Measurements from ENCODE around the gene OR9G1.
"Not testable (repeated sequence)": the region's sequence is repeated elsewhere in the genome, so short reads cannot be mapped to it uniquely, and the experiment has no call there.

Gene OR9G1

GRCh38 chr11:56698795-56699194 lies at the start of gene OR9G1:
OR9G1 (plus strand) TSS chr11:56699095; CDS start chr11:56700388, 1,293 bp downstream.
- no peak for DNase-seq (ENCODE audit: low spot score)

GRCh38 chr11:56659755-56660154 lies 39.1 kb upstream of the OR9G1 start:
- DNase-seq (ENCODE audit: low spot score), result no peak

GRCh38 chr11:56663386-56663785 lies 35.5 kb upstream of the OR9G1 start, which contains the start of gene OR5AR1:
OR5AR1 (plus strand) TSS chr11:56663686; CDS start chr11:56663686, 0 bp downstream.
- no peak for DNase-seq (ENCODE audit: low spot score)

GRCh38 chr11:56670984-56671383 lies 27.9 kb upstream of the OR9G1 start:
- DNase-seq (ENCODE audit: low spot score), result no peak

GRCh38 chr11:56688554-56689100 lies 10.3 kb upstream of the OR9G1 start:
- DNase-seq (ENCODE audit: low spot score), result no peak

- not testable (repeated sequence) for DNase-seq (ENCODE audit: low spot score)
Measured at GRCh38 chr11:56691179-56691578, 7.7 kb upstream of the OR9G1 start.

GRCh38 chr11:56693428-56693827 lies 5.5 kb upstream of the OR9G1 start:
- DNase-seq (ENCODE audit: low spot score), result no peak

- DNase-seq (ENCODE audit: low spot score), result peak; percentile 84
Measured at GRCh38 chr11:56700242-56700913, 1.5 kb downstream of the OR9G1 start.

- no peak for DNase-seq (ENCODE audit: low spot score)
Measured at GRCh38 chr11:56700914-56701485, 2.1 kb downstream of the OR9G1 start.

GRCh38 chr11:56705784-56706396 lies 7.0 kb downstream of the OR9G1 start:
- DNase-seq (ENCODE audit: low spot score), result no peak

- DNase-seq (ENCODE audit: low spot score), result peak; percentile 15
Measured at GRCh38 chr11:56706486-56706885, 7.6 kb downstream of the OR9G1 start.

- no peak for DNase-seq (ENCODE audit: low spot score)
Measured at GRCh38 chr11:56714206-56714605, 15.3 kb downstream of the OR9G1 start.

- DNase-seq (ENCODE audit: low spot score), result peak; percentile 25
Measured at GRCh38 chr11:56716379-56716854, 17.5 kb downstream of the OR9G1 start.

GRCh38 chr11:56720513-56720912 lies 21.6 kb downstream of the OR9G1 start:
- no peak for DNase-seq (ENCODE audit: low spot score)

GRCh38 chr11:56740107-56740506 lies 41.2 kb downstream of the OR9G1 start:
- DNase-seq (ENCODE audit: low spot score), result peak; percentile 68

- no peak for DNase-seq (ENCODE audit: low spot score)
Measured at GRCh38 chr11:56740886-56741285, 42.0 kb downstream of the OR9G1 start.

- no peak for DNase-seq (ENCODE audit: low spot score)
Measured at GRCh38 chr11:56748597-56748996, 49.7 kb downstream of the OR9G1 start, which contains the start of gene OR9G4. OR9G4 (minus strand) TSS chr11:56748697; CDS start chr11:56743766, 4,931 bp downstream.

GRCh38 chr11:56750190-56750589 lies 51.3 kb downstream of the OR9G1 start:
- DNase-seq (ENCODE audit: low spot score), result no peak

- no peak for DNase-seq (ENCODE audit: low spot score)
Measured at GRCh38 chr11:56751480-56751879, 52.6 kb downstream of the OR9G1 start.
